Glutamatergic neuron (in vitro differentiated cells): ENCODE results near the gene NAV2. TPM values are rescaled to one million over a fixed set of nuclear protein-coding genes. Genes with fewer than 3 reads are reported as not detected.

ENCODE experiments used
- DNase-seq: peaks from one replicate; pipeline ENCODE4 v3.0.0; 2022
- H3K27ac Mint-ChIP-seq: one replicate; pipeline ENCODE4 v1.8.0; 2020; ENCODE audit warnings: mild to moderate bottlenecking, mixed read lengths, inconsistent platforms; ENCODE audit not compliant: unreplicated experiment
- H3K27me3 Mint-ChIP-seq: one replicate; pipeline ENCODE4 v1.8.0; 2020; ENCODE audit warnings: mild to moderate bottlenecking, moderate library complexity, mixed read lengths, inconsistent platforms; ENCODE audit not compliant: unreplicated experiment
- H3K36me3 Mint-ChIP-seq: one replicate; pipeline ENCODE4 v1.8.0; 2020; ENCODE audit warnings: mild to moderate bottlenecking, mixed read lengths, inconsistent platforms; ENCODE audit not compliant: unreplicated experiment
- H3K4me1 Mint-ChIP-seq: one replicate; pipeline ENCODE4 v1.8.0; 2020; ENCODE audit warnings: mild to moderate bottlenecking, low read depth, mixed read lengths, inconsistent platforms; ENCODE audit not compliant: unreplicated experiment
- H3K4me3 Mint-ChIP-seq: one replicate; pipeline ENCODE4 v1.8.0; 2020; ENCODE audit warnings: mild to moderate bottlenecking, mixed read lengths, inconsistent platforms; ENCODE audit not compliant: unreplicated experiment
- H3K9me3 Mint-ChIP-seq: one replicate; pipeline ENCODE4 v1.8.0; 2020; ENCODE audit warnings: mild to moderate bottlenecking, moderate library complexity, mixed read lengths, inconsistent platforms; ENCODE audit not compliant: unreplicated experiment
- total RNA-seq: library from RNA; stranded (reverse); fragmentation: NEBNext Ultra II Directional; extraction: Animal tissue kit (Norgen Biotek cat#: 25700); gene quantifications from one replicate; pipeline ENCODE4 v1.2.1, GENCODE V29; 2021; ENCODE audit not compliant: unreplicated experiment
- TF ChIP-seq, protein P1 (sequence below): fragments of 200-600 bp; sonication (generic); IDR thresholded peaks from one replicate; pipeline ENCODE4 v1.5.0; 2021; ENCODE audit not compliant: partially characterized antibody, unreplicated experiment

Gene NAV2
- total RNA-seq, 1 donor from 2014 or later = 117 TPM

- TF ChIP-seq, protein P1, sequence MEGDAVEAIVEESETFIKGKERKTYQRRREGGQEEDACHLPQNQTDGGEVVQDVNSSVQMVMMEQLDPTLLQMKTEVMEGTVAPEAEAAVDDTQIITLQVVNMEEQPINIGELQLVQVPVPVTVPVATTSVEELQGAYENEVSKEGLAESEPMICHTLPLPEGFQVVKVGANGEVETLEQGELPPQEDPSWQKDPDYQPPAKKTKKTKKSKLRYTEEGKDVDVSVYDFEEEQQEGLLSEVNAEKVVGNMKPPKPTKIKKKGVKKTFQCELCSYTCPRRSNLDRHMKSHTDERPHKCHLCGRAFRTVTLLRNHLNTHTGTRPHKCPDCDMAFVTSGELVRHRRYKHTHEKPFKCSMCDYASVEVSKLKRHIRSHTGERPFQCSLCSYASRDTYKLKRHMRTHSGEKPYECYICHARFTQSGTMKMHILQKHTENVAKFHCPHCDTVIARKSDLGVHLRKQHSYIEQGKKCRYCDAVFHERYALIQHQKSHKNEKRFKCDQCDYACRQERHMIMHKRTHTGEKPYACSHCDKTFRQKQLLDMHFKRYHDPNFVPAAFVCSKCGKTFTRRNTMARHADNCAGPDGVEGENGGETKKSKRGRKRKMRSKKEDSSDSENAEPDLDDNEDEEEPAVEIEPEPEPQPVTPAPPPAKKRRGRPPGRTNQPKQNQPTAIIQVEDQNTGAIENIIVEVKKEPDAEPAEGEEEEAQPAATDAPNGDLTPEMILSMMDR = no peak
- no peaks in the 10 kb centered on the region for H3K9me3 Mint-ChIP-seq
- H3K36me3 Mint-ChIP-seq = no peaks in the 10 kb centered on the region
- no peak overlapping the region for H3K4me3 Mint-ChIP-seq
- peaks cover 4% of the 10 kb centered on the region for H3K4me1 Mint-ChIP-seq
- H3K27me3 Mint-ChIP-seq = no peaks in the 10 kb centered on the region
- H3K27ac Mint-ChIP-seq = no peak overlapping the region
- no peak for DNase-seq
These were observed 298.2 kb downstream of the NAV2 start for GRCh38 chr11:20010851-20011225.

DNA sequence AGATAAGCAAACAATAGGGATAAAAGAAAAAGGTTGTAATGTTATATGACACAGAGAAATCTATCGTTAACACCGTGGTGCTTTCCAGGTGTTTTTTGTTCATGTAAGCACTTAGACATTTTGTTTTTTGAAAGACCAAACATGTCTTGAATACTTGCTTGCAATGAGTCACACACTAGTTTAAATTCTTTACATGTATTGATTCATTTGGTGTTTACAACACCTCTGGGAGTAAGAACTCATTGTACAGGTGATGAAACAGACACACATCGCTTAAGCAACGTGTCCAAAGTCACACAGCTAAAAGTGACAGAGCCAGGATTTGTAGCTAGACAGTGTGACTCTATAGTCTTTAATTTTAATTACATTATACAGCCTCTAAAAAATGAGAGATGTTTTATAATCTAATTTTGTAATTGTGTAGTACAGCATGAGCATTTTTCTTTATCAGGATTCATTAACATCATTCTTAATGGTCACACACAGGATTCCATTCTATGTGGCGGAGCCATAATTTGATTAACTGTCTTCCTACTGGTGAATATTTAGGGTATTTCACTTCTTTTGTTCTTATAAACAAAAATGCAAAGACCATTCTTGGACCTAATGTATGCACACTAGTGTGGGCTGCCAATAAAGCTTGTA is 298.8 kb downstream of the NAV2 start:
- Mint-ChIP-seq H3K27ac (no peak overlapping the region), H3K4me1 (peaks cover 4% of the 10 kb centered on the region), H3K9me3 (no peaks in the 10 kb centered on the region), H3K27me3 (no peaks in the 10 kb centered on the region), H3K4me3 (no peak overlapping the region), H3K36me3 (no peaks in the 10 kb centered on the region)
- TF ChIP-seq, protein P1 = no peak
- DNase-seq = no peak

- Mint-ChIP-seq H3K27ac (no peak overlapping the region), H3K4me3 (no peak overlapping the region), H3K36me3 (no peaks in the 10 kb centered on the region), H3K4me1 (peaks cover 7% of the 10 kb centered on the region), H3K27me3 (no peaks in the 10 kb centered on the region), H3K9me3 (no peaks in the 10 kb centered on the region)
- no peak for DNase-seq
- TF ChIP-seq, protein P1 = no peak
These were observed 300.9 kb downstream of the NAV2 start for GRCh38 chr11:20013346-20014066.

DNA sequence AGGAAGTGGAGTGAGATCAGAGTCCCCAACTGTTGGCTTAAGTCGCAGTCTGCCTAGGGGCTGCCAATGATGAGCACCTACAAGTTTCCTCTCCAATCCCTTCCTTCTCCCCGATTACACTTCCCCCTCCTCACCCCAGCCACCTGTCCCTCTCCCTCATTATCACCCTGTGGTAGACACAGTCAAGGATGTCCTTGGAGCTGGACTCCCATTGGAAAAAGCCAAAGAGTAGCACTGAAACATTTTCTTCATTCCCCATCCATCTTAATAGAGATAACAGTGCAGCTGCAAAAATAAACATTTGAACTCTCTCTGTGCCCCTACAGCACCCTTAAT is 301.4 kb downstream of the NAV2 start:
- TF ChIP-seq, protein P1 = no peak
- Mint-ChIP-seq H3K4me3 (no peak overlapping the region), H3K36me3 (no peaks in the 10 kb centered on the region), H3K4me1 (peaks cover 7% of the 10 kb centered on the region), H3K27ac (no peak overlapping the region), H3K9me3 (no peaks in the 10 kb centered on the region), H3K27me3 (no peaks in the 10 kb centered on the region)
- DNase-seq = no peak

- Mint-ChIP-seq H3K36me3 (no peaks in the 10 kb centered on the region), H3K27ac (no peak overlapping the region), H3K27me3 (no peaks in the 10 kb centered on the region), H3K4me1 (peaks cover 7% of the 10 kb centered on the region), H3K4me3 (no peak overlapping the region), H3K9me3 (no peaks in the 10 kb centered on the region)
- TF ChIP-seq, protein P1 = no peak
- no peak for DNase-seq
These were observed 302.5 kb downstream of the NAV2 start for GRCh38 chr11:20015101-20015500.
